ENCODE data around the gene CHCHD4.

The CHCHD4 gene

GRCh38 chr3:14150078-14150477, 25.4 kb upstream of the CHCHD4 start:
- DNase-seq (ENCODE audit: extremely low read depth, insufficient read length), result no peak
- Histone ChIP-seq H3K27me3 (replicated peaks; ENCODE audit: control insufficient read depth, insufficient read depth, low read length) (no peaks in the 10 kb centered on the region), H3K36me3 (ENCODE audit: control insufficient read depth, insufficient read depth, low read length) (peaks cover 55% of the 10 kb centered on the region), H3K4me3 (replicated peaks; ENCODE audit: low read depth, low read length) (no peak overlapping the region)
- TF ChIP-seq, protein P1, sequence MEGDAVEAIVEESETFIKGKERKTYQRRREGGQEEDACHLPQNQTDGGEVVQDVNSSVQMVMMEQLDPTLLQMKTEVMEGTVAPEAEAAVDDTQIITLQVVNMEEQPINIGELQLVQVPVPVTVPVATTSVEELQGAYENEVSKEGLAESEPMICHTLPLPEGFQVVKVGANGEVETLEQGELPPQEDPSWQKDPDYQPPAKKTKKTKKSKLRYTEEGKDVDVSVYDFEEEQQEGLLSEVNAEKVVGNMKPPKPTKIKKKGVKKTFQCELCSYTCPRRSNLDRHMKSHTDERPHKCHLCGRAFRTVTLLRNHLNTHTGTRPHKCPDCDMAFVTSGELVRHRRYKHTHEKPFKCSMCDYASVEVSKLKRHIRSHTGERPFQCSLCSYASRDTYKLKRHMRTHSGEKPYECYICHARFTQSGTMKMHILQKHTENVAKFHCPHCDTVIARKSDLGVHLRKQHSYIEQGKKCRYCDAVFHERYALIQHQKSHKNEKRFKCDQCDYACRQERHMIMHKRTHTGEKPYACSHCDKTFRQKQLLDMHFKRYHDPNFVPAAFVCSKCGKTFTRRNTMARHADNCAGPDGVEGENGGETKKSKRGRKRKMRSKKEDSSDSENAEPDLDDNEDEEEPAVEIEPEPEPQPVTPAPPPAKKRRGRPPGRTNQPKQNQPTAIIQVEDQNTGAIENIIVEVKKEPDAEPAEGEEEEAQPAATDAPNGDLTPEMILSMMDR (IDR thresholded peaks at IDR 0.05; ENCODE audit: insufficient read depth, low read length, poor library complexity, severe bottlenecking), result no peak

GRCh38 chr3:14148041-14148985, 23.6 kb upstream of the CHCHD4 start:
- TF ChIP-seq, protein P1 (IDR thresholded peaks at IDR 0.05; ENCODE audit: insufficient read depth, low read length, poor library complexity, severe bottlenecking), result no peak
- H3K36me3 ChIP-seq (ENCODE audit: control insufficient read depth, insufficient read depth, low read length), result peaks cover 52% of the 10 kb centered on the region
- no peaks in the 10 kb centered on the region for H3K27me3 ChIP-seq (replicated peaks; ENCODE audit: control insufficient read depth, insufficient read depth, low read length)
- no peak for DNase-seq (ENCODE audit: extremely low read depth, insufficient read length)
- no peak overlapping the region for H3K4me3 ChIP-seq (replicated peaks; ENCODE audit: low read depth, low read length)

- DNase-seq (ENCODE audit: extremely low read depth, insufficient read length), result no peak
- no peaks in the 10 kb centered on the region for H3K27me3 ChIP-seq (replicated peaks; ENCODE audit: control insufficient read depth, insufficient read depth, low read length)
- H3K4me3 ChIP-seq (replicated peaks; ENCODE audit: low read depth, low read length), result no peak overlapping the region
- TF ChIP-seq, protein P1 (IDR thresholded peaks at IDR 0.05; ENCODE audit: insufficient read depth, low read length, poor library complexity, severe bottlenecking), result no peak
- peaks cover 46% of the 10 kb centered on the region for H3K36me3 ChIP-seq (ENCODE audit: control insufficient read depth, insufficient read depth, low read length)
Observed at GRCh38 chr3:14147617-14148016, 22.9 kb upstream of the CHCHD4 start.

DNA sequence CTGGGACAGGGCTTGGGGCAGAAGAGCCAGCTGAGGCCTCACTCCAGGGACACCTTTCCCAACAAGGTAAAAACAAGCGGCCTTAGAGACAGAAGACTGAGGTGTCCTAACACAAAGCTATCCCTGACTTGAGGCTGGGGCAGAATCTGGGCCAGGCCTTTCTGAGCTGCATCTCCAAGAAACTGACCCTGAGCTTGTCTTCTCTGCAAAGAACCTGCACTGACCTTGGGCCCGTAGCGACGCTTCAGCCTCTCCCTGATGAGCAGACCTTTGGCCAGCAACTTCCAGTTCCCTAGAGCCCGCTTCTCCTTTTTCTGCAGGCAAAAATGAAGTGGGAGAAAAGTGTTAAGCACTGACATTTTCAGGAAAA, 22.4 kb upstream of the CHCHD4 start:
- TF ChIP-seq, protein P1 (IDR thresholded peaks at IDR 0.05; ENCODE audit: insufficient read depth, low read length, poor library complexity, severe bottlenecking), result no peak
- Histone ChIP-seq H3K4me3 (replicated peaks; ENCODE audit: low read depth, low read length) (no peak overlapping the region), H3K36me3 (ENCODE audit: control insufficient read depth, insufficient read depth, low read length) (peaks cover 41% of the 10 kb centered on the region), H3K27me3 (replicated peaks; ENCODE audit: control insufficient read depth, insufficient read depth, low read length) (no peaks in the 10 kb centered on the region)
- no peak for DNase-seq (ENCODE audit: extremely low read depth, insufficient read length)

DNA sequence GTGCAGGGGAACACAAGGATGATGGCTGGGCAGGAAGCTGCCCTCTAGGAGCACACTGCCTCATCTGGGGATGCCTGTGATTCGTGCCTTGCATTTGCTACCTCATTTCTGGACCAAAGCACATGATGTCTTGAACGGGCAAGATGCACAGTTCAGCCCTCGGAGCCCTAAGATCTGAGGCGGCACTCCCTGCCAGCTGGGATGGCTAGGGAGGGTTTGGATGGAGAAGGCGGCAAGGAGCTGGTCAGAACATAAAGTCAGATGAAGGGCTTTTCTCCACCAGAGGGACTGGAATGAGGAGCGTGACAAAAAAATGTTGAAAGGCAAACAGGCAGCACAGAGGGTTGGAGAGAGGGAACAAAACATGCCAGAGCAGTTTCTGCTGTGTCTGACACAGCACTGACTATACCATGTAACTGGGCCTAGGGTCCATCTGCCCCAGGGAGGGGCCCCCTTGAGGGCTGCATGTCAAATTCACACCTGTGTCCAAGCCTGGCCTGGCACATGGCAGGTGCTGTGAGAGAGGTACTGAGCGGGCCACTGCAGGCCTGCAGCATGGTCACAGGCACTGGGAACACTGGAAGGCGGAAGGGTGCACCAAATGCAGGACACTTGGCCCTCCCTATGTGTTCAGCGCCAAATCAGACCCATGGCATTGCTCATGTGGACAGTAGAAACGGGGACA, 21.9 kb upstream of the CHCHD4 start:
- TF ChIP-seq, protein P1 (IDR thresholded peaks at IDR 0.05; ENCODE audit: insufficient read depth, low read length, poor library complexity, severe bottlenecking), result no peak
- H3K36me3 ChIP-seq (ENCODE audit: control insufficient read depth, insufficient read depth, low read length), result peaks cover 43% of the 10 kb centered on the region

More for the DNA sequence above, 21.9 kb upstream of the CHCHD4 start:
- Histone ChIP-seq H3K4me3 (replicated peaks; ENCODE audit: low read depth, low read length) (no peak overlapping the region), H3K27me3 (replicated peaks; ENCODE audit: control insufficient read depth, insufficient read depth, low read length) (no peaks in the 10 kb centered on the region)
- DNase-seq (ENCODE audit: extremely low read depth, insufficient read length), result no peak
